HepG2 (cell line): ENCODE results near the gene DPM1. TPM values are rescaled to one million over a fixed set of nuclear protein-coding genes. Genes with fewer than 3 reads are reported as not detected.

Source experiments
- ATF7-NPFF ChIP-seq: sonication (generic); formaldehyde crosslinking; IDR thresholded peaks from 2 replicates; pipeline ENCODE4 v1.8.1; 2023; ENCODE audit warnings: mild to moderate bottlenecking, low read depth, missing genetic modification reagents, moderate library complexity
- HNF4A ChIP-seq: sonication (generic); formaldehyde crosslinking; IDR thresholded peaks from 2 replicates; pipeline ENCODE4 v1.4.0; 2020; ENCODE audit warnings: missing genetic modification reagents
- MTA3 ChIP-seq: sonication (generic); formaldehyde crosslinking; IDR thresholded peaks from 2 replicates; pipeline ENCODE4 v1.4.0; 2020; ENCODE audit warnings: missing genetic modification reagents
- NFRKB ChIP-seq: fragments of 450-650 bp; IDR thresholded peaks from 2 replicates; pipeline ENCODE4 v1.6.1; 2017
- PRMT3 ChIP-seq: sonication (generic); formaldehyde crosslinking; IDR thresholded peaks from 2 replicates; pipeline ENCODE4 v1.8.1; 2022; ENCODE audit warnings: low read depth, mild to moderate bottlenecking, moderate library complexity, missing genetic modification reagents, borderline replicate concordance
- REPIN1 ChIP-seq: sonication (generic); formaldehyde crosslinking; IDR thresholded peaks from 2 replicates; pipeline ENCODE4 v1.8.0; 2022; ENCODE audit warnings: missing genetic modification reagents, low read depth, mild to moderate bottlenecking, borderline replicate concordance
- ZMYM3 ChIP-seq: sonication (generic); formaldehyde crosslinking; IDR thresholded peaks from 2 replicates; pipeline ENCODE4 v1.5.1; 2020; ENCODE audit warnings: mild to moderate bottlenecking, missing genetic modification reagents
- ZNF296 ChIP-seq: sonication (generic); formaldehyde crosslinking; conservative IDR thresholded peaks from 2 replicates; pipeline ENCODE4 v1.5.0; 2020; ENCODE audit warnings: mild to moderate bottlenecking, missing genetic modification reagents
- ZNF335 ChIP-seq: sonication (generic); formaldehyde crosslinking; IDR thresholded peaks from 2 replicates; pipeline ENCODE4 v1.4.0; 2020; ENCODE audit warnings: missing genetic modification reagents
- ZNF567 ChIP-seq: sonication (generic); formaldehyde crosslinking; IDR thresholded peaks from 2 replicates; pipeline ENCODE4 v1.8.1; 2023; ENCODE audit warnings: mild to moderate bottlenecking, missing genetic modification reagents, borderline replicate concordance
- ZNF749 ChIP-seq: sonication (generic); formaldehyde crosslinking; IDR thresholded peaks from 2 replicates; pipeline ENCODE4 v1.8.0; 2022; ENCODE audit warnings: mild to moderate bottlenecking, missing genetic modification reagents, moderate library complexity, borderline replicate concordance
- ZSCAN25 ChIP-seq: sonication (generic); formaldehyde crosslinking; IDR thresholded peaks from 2 replicates; pipeline ENCODE4 v1.8.0; 2022; ENCODE audit warnings: mild to moderate bottlenecking, missing genetic modification reagents
- polyA plus RNA-seq, 8 experiments: library from polyadenylated mRNA; depleted of rRNA in 3 of 8; stranded (reverse) in 7 of 8; unstranded in 1 of 8; fragments of >200 nt; fragmentation: Illumina TruSeq in 4 of 8; extraction: Trizol in 4 of 8; gene quantifications; 2 replicates each; pipeline versions ENCODE4 v1.2.1 to v1.2.3, GENCODE V29; 2011 to 2016; ENCODE audit warnings: low read depth in 4 of 8, missing spikeins in 1 of 8, mixed read lengths in 1 of 8; ENCODE audit not compliant: insufficient read depth in 1 of 8
- total RNA-seq, 5 experiments: library from RNA; depleted of rRNA; stranded (reverse); fragments of >200 nt; fragmentation: Illumina TruSeq; extraction: Trizol; gene quantifications; 2 replicates each; pipeline ENCODE4 v1.2.3, GENCODE V29; 2016; ENCODE audit warnings: low read depth in 1 of 5
- TF ChIP-seq, protein P1 (sequence below): IDR thresholded peaks from 2 replicates; pipeline ENCODE4 v1.6.1; 2016; ENCODE audit warnings: low read depth, missing genetic modification reagents, missing compliant biosample characterization
- TF ChIP-seq, protein P2 (sequence below): sonication (generic); formaldehyde crosslinking; IDR thresholded peaks from 2 replicates; pipeline ENCODE4 v1.4.0; 2020; ENCODE audit warnings: missing genetic modification reagents
- TF ChIP-seq, protein P3 (sequence below): sonication (generic); formaldehyde crosslinking; IDR thresholded peaks from 2 replicates; pipeline ENCODE4 v1.8.0; 2022; ENCODE audit warnings: missing genetic modification reagents, mild to moderate bottlenecking, moderate library complexity, borderline replicate concordance
- TF ChIP-seq, protein P4 (sequence below): sonication (generic); formaldehyde crosslinking; IDR thresholded peaks from 2 replicates; pipeline ENCODE4 v1.4.0; 2020; ENCODE audit warnings: missing genetic modification reagents

Gene DPM1
- total and polyA plus RNA-seq, 2 of the 13 experiments (the other 11 are each of a cell fraction or from before 2014, with no cell fraction given) = 83.2 to 161 TPM

DNA sequence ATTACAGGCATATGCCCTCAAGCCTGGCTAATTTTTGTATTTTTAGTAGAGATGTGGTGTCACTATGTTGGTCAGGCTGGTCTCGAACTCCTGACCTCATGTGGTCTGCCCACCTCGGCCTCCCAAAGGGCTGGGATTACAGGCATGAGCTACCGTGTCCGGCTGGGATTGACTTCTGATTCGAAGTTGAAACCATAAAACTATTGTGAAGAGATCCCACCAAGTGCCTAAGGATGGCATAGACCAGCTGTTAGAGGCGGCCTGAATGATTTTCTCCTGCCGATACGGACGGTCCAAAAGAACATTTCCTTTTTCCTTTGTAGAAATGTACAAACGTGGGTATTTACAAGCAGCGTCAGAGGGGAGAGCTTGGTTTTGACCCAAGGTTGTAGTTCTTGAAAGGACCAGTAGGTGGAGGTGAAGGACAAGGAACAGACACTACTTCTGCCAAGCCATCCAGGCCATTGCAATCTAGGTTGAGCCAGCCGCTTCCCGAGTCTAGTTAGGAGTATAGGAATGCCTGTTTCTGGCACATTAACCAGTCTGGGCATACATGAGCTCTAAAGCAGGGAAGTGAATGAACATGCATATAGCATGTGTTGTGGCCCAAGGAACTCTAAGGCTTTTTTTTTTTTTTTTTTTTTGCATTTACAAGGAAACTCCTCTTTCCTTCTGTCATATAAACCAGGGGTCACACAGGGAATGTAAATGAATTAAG is 29.3 kb upstream of the DPM1 start (continued):
- TF ChIP-seq HNF4A (CRISPR knock-in tag) = no peak; the same call in 1 of the 2 replicates
- no peak for TF ChIP-seq ATF7-NPFF (CRISPR knock-in tag)
- no peak for TF ChIP-seq ZNF749
- TF ChIP-seq, protein P1, sequence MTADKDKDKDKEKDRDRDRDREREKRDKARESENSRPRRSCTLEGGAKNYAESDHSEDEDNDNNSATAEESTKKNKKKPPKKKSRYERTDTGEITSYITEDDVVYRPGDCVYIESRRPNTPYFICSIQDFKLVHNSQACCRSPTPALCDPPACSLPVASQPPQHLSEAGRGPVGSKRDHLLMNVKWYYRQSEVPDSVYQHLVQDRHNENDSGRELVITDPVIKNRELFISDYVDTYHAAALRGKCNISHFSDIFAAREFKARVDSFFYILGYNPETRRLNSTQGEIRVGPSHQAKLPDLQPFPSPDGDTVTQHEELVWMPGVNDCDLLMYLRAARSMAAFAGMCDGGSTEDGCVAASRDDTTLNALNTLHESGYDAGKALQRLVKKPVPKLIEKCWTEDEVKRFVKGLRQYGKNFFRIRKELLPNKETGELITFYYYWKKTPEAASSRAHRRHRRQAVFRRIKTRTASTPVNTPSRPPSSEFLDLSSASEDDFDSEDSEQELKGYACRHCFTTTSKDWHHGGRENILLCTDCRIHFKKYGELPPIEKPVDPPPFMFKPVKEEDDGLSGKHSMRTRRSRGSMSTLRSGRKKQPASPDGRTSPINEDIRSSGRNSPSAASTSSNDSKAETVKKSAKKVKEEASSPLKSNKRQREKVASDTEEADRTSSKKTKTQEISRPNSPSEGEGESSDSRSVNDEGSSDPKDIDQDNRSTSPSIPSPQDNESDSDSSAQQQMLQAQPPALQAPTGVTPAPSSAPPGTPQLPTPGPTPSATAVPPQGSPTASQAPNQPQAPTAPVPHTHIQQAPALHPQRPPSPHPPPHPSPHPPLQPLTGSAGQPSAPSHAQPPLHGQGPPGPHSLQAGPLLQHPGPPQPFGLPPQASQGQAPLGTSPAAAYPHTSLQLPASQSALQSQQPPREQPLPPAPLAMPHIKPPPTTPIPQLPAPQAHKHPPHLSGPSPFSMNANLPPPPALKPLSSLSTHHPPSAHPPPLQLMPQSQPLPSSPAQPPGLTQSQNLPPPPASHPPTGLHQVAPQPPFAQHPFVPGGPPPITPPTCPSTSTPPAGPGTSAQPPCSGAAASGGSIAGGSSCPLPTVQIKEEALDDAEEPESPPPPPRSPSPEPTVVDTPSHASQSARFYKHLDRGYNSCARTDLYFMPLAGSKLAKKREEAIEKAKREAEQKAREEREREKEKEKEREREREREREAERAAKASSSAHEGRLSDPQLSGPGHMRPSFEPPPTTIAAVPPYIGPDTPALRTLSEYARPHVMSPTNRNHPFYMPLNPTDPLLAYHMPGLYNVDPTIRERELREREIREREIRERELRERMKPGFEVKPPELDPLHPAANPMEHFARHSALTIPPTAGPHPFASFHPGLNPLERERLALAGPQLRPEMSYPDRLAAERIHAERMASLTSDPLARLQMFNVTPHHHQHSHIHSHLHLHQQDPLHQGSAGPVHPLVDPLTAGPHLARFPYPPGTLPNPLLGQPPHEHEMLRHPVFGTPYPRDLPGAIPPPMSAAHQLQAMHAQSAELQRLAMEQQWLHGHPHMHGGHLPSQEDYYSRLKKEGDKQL (CRISPR knock-in tag) = no peak
- no peak for TF ChIP-seq ZNF296 (CRISPR knock-in tag)
- TF ChIP-seq, protein P2, sequence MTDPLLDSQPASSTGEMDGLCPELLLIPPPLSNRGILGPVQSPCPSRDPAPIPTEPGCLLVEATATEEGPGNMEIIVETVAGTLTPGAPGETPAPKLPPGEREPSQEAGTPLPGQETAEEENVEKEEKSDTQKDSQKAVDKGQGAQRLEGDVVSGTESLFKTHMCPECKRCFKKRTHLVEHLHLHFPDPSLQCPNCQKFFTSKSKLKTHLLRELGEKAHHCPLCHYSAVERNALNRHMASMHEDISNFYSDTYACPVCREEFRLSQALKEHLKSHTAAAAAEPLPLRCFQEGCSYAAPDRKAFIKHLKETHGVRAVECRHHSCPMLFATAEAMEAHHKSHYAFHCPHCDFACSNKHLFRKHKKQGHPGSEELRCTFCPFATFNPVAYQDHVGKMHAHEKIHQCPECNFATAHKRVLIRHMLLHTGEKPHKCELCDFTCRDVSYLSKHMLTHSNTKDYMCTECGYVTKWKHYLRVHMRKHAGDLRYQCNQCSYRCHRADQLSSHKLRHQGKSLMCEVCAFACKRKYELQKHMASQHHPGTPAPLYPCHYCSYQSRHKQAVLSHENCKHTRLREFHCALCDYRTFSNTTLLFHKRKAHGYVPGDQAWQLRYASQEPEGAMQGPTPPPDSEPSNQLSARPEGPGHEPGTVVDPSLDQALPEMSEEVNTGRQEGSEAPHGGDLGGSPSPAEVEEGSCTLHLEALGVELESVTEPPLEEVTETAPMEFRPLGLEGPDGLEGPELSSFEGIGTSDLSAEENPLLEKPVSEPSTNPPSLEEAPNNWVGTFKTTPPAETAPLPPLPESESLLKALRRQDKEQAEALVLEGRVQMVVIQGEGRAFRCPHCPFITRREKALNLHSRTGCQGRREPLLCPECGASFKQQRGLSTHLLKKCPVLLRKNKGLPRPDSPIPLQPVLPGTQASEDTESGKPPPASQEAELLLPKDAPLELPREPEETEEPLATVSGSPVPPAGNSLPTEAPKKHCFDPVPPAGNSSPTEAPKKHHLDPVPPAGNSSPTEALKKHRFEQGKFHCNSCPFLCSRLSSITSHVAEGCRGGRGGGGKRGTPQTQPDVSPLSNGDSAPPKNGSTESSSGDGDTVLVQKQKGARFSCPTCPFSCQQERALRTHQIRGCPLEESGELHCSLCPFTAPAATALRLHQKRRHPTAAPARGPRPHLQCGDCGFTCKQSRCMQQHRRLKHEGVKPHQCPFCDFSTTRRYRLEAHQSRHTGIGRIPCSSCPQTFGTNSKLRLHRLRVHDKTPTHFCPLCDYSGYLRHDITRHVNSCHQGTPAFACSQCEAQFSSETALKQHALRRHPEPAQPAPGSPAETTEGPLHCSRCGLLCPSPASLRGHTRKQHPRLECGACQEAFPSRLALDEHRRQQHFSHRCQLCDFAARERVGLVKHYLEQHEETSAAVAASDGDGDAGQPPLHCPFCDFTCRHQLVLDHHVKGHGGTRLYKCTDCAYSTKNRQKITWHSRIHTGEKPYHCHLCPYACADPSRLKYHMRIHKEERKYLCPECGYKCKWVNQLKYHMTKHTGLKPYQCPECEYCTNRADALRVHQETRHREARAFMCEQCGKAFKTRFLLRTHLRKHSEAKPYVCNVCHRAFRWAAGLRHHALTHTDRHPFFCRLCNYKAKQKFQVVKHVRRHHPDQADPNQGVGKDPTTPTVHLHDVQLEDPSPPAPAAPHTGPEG (CRISPR knock-in tag) = no peak
- no peak for TF ChIP-seq NFRKB
- TF ChIP-seq ZSCAN25 = no peak
- TF ChIP-seq ZNF567 (CRISPR knock-in tag) = no peak
- no peak for TF ChIP-seq PRMT3 (CRISPR knock-in tag)
- no peak for TF ChIP-seq MTA3 (CRISPR knock-in tag)
- TF ChIP-seq, protein P3, sequence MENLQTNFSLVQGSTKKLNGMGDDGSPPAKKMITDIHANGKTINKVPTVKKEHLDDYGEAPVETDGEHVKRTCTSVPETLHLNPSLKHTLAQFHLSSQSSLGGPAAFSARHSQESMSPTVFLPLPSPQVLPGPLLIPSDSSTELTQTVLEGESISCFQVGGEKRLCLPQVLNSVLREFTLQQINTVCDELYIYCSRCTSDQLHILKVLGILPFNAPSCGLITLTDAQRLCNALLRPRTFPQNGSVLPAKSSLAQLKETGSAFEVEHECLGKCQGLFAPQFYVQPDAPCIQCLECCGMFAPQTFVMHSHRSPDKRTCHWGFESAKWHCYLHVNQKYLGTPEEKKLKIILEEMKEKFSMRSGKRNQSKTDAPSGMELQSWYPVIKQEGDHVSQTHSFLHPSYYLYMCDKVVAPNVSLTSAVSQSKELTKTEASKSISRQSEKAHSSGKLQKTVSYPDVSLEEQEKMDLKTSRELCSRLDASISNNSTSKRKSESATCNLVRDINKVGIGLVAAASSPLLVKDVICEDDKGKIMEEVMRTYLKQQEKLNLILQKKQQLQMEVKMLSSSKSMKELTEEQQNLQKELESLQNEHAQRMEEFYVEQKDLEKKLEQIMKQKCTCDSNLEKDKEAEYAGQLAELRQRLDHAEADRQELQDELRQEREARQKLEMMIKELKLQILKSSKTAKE (CRISPR knock-in tag) = no peak
- TF ChIP-seq REPIN1 (CRISPR knock-in tag) = peak; percentile 67; the same call in 1 of the 2 replicates
- no peak for TF ChIP-seq ZNF335 (CRISPR knock-in tag)
- TF ChIP-seq, protein P4, sequence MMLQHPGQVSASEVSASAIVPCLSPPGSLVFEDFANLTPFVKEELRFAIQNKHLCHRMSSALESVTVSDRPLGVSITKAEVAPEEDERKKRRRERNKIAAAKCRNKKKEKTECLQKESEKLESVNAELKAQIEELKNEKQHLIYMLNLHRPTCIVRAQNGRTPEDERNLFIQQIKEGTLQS (CRISPR knock-in tag) = no peak
- TF ChIP-seq ZMYM3 = no peak
